Right renal pelvis (tissue), 4 donors: Measurements from ENCODE around the gene NOTCH1. TPM values are rescaled to one million over a fixed set of nuclear protein-coding genes. Genes with fewer than 3 reads are reported as not detected.

Experiments used
- DNase-seq, 4 donors: peaks; one replicate each; pipeline ENCODE4 v3.0.0-alpha.2; 2013; ENCODE audit warnings: low read depth in 4 of 4, low spot score in 3 of 4, missing footprints in 1 of 4
- polyA plus RNA-seq, 4 donors: library from polyadenylated mRNA; unstranded; fragments of 120-200 nt; gene quantifications; one replicate each; pipeline ENCODE4 v1.2.1, GENCODE V29; 2013; ENCODE audit not compliant: insufficient read length in 4 of 4

NOTCH1 gene
- polyA plus RNA-seq, 4 donors: 25.4 to 41.4 (median 29.5) TPM

DNA sequence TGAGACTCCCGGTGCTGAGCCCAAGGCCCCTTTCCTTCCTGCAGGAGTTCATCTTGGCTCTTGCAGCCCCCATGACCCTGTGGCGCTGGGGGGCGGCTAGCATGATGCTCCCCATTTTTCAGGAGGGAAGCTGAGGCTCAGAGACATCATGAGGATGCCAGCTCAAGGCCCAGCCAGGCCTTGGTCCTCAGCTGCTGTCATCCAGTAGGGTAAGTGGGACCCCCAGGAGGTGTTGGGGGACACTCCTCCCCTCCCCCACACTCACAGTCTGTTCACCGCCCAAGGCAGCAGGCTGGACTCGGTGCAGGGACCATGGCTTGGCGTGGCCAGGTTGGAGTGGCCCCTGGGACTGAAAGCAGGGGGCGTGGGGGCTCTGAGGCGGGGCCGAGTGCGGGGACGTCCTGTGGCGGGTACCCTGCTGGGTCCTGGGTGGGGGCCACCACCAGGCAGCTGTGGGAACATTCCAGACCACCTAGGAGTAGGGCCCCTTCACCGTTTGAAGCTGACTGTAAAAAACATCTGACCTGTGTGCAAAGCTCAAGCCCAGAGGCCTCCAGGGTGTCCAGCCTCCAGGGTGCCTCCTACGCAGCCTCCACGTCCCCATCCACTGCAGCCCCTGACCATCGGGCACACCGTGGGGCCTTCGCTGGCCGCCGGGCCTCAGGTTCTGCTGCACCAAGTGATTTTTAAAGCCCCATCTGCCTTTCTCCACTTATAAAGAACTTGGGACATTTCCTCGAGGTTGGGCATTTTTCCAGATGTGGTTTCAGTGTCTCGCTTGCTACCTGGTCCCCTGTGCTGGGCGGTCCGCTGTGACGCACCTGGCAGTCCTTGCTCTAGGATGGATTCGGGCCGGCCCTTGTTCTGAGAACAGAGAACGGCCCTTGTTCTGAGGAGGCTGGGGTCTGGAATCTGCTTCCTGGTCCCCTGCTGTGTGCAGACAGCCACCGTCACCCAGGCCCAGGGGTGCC, 3.4 kb upstream of the NOTCH1 start:
- no peak for DNase-seq

DNA sequence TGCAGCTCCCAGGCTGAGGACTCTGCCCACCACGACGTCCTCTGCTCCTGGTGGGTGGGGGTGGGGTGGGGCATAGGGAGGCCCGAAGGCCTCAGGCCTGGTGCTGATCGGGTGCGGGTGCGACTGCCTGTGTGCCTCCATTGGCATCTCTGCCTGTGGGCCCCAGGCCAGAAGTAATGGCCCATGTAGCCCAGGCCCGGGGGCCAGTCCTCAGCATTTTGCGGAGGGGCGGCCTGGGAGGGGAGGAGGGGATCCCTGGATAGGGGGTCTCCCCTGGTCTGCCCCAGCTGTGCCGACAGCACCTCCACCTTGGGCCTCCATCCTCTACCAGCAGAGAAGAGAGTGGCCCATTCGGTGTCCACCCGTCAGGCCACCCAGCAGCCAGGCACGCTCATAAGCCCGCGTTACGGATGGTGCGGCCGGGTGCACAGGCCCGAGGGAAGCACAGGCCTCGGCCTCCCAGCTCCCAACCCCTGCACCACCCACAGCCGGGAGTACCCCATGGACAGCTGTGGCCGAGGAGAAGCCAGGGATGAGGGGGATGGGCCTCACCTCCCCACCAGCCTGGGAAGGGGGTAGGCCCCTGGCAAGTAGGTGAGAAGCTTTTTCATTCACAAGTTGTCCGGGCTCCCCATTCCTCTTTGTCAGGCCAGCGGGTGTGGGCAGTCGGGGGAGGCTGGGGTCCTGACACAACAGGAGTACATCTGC, 1.8 kb upstream of the NOTCH1 start:
- no peak for DNase-seq

DNA sequence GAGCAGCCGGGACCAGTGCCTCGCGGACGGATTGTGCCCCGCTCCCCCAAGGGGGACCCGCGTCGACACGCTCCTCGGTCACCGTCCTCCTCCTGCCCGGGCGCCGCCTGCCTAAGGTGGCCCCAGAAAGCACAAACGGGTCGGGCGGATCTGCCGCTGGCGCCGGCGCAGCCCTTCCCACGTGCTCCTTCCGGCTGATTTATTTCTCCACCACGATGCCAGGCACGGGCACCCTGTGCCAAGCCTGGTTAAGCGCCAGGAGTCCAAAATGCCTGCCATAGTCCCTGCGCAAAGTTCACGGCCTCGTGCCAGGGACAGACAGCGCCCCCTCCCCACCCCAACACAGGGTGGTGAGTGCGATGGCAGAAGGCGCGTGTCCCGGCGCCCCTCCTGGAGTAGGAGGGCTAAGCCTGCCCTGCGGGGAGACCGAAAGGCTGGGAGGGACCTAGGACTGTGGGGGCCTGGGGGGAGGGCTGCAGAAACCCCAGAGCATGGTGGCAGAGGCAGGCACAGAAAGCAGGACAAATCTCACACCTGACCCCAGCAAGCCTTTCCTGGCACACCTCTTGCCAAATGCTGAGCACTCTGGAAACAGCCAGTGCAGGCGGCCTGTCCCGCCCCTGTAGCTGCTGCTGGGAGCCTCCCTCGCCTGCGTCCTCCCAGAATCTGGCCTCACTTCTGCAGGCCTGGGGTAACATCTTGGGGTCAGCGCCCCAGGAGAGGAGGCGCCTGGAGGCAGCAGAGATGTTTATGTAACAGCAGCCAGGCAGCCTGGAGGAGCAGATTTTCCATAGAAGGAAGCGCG, 1.1 kb upstream of the NOTCH1 start:
- no peak for DNase-seq

DNA sequence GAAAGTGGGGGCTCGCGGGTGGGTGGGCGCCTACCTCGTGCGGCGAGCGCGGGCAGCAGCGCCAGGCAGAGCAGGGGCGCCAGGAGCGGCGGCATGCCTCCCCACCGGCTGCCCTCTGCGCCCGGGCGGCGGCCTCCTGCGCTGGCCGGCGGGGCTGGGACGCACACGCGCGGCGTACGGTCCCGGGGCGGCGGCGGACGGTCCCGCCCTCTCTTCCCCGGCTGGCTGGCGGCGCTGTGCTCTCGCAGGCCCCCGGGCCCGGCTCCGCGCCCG, 220 bp downstream of the NOTCH1 start:
- no peak for DNase-seq

DNA sequence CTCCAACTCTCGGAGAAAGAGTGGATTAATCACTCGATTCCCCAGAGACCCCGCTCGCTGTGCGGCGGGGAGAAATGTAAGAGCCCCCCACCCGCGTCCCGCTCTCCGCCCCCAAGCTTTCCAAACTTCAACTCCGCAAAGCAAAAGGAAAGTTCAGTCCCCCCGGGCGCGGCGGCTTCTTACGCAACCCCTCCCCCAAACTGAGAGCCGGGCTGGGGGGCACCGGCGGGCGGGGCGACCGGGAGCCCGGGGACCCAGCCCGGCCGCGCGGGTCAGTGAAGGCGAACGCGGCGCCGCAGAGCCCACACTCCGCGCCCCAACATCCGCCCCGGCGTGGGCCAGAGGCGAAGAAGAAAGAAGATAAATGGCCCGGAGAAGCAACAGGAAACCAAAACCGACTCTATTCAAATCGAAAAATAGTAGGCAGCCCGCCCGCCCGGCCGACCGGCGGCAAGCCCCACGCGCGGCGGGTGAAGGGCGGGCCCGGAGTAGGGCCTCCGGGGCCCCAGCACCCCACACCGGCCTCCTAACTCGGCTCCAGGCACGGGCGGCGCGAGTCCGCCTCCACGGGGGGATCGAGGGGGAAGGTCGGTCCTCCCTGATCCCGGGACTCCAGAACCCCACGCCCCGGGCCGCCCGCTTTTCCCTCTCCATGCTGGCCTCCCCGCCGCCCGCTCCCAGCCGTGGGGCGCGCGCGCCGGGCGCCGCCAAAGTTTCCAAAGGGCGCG, 720 bp downstream of the NOTCH1 start:
- no peak for DNase-seq

DNA sequence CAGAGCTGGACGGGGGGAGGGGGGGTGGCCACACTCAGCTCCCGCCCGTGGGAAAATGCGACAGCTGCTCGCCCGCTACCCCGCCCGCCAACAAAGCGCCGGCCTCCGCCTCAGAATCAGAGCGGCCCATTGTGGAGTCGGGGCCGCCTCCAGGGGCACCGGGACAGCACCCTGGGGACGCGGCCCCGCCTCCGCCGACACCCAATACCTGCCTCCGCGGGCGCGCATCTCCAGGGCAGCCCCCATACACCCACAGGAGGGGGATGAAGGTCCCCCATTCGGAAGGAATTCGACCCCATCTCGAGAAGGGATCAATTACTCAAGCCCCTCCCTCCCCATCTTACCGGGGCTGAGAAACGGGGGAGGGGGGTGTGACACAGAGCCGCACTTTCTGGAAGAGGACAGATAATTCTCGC, 1.3 kb downstream of the NOTCH1 start:
- DNase-seq: no peak

DNA sequence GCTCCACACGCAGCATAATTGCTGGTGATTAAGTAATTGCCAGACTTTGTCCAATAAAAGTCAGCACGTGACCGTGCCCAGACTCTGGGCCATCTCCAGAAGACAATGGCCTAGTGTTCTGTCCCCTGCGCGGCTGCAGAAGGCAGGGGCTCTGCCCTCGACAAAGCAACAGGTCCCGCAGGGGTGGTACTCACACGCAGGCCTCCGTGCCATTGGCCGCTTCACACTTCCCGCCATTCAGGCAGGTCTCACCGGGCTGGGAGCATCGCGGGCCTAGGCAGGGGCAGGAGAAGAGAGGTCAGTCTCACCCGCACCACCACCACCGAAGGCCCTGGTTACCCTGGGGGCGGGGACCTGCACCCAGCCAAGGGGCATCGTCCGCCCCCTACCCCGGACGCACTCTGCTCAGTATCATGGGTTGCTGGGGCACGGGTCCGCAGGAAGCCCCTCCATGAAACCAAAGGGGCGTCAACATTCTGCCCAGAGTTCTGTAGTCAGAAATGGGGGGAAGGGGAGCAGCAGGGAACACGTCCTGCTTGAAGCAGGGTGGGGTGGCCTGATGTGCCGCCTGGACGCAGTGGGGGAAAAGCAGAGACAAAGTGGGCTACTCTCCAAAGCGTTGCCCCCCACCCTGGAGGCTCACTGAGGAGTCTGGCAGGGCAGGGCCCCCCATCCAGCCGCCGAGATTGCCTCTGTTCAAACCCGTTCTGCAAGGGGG, 1.9 kb downstream of the NOTCH1 start:
- DNase-seq: no peak

DNA sequence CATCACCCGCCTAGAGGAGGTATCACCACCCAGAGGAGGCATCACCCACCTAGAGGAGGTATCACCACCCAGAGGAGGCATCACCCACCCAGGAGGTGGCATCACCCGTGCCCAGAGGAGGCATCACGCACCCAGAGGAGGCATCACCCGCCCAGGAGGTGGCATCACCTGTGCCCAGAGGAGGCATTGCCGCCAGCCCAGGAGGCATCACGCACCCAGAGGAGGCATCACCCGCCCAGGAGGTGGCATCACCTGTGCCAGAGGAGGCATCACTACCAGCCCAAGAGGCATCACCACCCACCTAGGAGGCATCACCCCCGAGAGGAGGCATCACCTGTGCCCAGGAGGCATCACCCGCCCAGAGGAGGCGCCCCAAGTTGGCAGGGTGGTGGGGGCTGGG, 2.6 kb downstream of the NOTCH1 start:
- DNase-seq: no peak

DNA sequence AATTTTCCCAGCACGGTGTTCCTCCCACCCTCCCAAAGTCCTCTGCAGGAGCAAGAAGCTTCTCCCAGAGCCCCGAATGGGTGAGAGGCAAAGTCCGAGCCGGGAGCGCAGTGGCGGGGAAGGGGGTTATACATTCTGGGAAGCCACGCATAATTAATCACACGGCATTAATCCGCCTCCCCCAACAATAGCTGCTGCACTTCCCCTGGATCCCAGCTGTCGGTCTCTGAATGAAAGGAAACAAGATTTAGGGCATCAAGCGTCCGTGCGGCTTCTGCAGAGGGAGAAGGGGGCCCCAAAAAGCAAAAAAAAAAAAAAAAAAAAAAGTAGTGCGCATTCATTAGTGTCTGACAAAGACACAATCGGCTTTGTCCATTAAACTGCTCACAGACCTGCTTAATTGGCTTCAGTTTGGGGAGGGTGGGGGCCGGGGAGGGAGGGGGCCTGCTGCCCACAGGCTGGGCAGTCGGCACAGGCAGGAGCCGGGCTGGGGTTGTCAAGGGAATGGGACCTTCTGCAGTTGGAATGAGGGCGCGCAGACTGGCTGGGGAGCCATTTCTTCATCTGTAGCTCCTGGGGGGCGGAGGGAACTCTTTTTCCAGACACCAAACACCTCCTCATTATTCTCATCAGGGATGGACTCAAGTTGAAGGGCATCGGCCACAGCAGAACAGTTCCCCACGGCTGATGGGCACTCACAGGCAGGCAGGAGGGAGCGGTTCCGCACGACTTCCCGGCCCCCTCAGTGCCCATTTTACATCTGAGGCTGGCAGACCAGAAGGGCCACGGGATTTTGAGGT, 3.4 kb downstream of the NOTCH1 start:
- no peak for DNase-seq

DNA sequence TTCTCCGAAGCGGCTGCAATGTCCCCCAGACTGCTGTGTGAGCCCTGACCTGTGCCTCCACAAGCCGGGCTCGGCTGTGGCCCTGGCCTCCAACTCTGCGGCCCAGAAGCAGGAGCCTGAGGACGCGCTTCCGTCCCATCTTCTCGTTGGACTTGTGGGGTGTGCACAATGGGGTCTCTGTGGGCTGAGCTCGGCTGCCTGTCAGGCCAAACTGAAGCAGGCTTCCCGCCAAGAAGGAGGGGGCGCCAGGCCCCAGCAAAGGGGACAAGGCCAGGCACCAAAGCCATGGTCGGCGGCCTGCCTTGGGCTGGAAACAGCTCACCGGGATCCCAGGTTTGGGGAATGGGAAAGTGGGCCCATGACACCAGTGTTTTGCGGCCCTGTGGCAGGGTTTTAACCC, 4.1 kb downstream of the NOTCH1 start:
- DNase-seq: no peak

DNA sequence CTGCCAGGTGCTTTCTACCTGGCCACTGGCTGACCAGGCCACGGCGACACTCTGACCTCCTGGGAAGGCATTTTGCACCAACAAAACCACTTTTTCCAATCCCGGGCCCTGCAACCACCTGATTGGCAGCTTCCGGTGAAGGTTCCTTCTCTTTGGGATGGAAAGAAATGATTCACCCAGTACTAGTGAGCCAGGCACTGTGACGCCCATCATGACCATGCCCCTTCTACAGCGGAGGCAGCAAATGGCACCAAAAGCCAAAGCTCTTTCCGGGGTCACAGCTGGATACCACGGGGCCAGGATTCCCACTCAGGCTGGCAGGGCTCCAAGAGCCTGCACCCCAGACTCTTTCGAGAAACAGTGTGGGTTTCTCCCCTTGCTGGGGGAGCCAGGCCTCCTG, 4.7 kb downstream of the NOTCH1 start:
- no peak for DNase-seq

DNA sequence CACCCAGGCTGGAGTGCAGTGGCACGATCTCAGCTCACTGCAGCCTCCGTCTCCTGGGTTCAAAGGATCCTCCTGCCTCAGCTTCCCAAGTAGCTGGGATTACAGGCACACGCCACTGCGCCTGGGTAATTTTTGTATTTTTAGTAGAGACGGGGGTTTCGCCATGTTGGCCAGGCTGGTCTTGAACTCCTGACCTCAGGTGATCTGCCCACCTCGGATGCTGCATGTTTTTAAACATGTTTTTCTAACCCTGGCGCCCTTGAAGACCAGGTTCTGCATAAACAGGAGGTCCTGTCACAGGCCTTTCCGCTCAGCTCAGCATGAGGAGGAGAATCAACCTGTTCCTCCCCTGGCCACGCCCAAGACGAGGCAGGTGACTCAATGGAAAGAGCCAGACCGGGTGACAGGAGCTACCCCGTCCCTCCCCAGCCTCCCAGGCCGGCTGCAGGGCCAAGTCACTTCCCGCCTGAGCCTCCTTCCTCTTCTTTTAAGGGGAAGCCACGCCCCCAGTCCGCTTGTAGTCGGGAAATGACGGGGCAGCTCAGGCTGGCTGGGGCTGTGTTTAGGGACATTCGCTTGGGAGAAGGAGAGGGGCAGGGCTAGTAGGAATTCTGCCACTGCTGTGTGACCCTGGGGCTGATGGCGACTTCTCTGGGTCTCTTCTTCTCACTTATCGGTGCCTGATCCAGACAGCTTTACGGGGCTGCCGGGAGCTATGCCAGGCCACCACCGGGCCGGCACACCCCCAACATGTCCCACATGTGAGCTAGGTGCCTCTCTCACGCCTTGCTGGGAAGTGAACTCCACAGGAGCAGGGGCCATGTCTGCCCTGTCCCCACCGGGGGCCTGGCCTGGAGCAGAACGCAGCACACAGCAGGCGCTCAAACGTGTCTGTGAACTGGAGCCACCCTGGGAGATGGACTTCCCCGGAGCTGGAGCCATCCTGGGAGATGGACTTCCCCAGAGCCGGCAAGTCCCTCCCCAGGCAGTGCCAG, 6.1 kb downstream of the NOTCH1 start:
- DNase-seq: no peak

DNA sequence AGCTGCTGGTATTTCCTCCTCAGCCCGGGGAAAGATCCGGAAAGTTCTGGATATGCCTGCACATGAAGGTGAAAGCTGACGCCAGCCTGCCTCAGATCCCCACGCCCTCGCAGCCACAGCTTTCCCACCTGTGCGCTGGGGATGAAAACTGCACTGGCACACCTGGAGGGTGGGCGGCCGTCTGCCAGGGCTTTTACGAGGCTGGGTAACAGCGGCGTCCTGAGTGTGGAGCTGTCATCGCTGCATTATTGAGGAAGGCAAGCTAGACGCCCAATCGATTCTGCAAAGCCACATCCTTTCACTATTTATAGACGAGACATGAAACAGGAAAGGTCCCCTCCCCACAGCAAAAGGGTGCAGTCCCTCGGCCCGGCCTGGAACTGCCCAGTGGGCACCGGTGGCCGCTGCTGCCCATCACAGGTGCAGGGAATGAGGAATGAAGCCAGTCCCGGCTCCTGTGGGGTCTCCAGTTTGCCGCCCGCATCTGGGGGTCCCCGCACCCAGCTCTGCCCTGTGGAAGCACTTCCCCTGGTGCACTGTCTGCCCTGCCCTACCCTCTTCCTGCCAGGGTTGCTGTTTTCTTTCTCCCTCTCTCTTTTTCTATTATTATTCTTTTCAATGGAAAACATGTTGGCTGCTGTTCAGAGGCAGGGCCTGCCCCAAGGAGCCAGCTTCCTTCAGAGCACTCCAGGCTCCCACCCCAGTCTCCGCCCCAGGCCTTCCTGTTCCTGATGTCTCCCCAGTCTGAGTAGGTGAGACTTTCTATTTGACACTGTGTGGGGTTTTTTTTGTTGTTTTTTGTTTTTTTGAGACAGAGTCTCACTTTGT, 7.0 kb downstream of the NOTCH1 start:
- no peak for DNase-seq

DNA sequence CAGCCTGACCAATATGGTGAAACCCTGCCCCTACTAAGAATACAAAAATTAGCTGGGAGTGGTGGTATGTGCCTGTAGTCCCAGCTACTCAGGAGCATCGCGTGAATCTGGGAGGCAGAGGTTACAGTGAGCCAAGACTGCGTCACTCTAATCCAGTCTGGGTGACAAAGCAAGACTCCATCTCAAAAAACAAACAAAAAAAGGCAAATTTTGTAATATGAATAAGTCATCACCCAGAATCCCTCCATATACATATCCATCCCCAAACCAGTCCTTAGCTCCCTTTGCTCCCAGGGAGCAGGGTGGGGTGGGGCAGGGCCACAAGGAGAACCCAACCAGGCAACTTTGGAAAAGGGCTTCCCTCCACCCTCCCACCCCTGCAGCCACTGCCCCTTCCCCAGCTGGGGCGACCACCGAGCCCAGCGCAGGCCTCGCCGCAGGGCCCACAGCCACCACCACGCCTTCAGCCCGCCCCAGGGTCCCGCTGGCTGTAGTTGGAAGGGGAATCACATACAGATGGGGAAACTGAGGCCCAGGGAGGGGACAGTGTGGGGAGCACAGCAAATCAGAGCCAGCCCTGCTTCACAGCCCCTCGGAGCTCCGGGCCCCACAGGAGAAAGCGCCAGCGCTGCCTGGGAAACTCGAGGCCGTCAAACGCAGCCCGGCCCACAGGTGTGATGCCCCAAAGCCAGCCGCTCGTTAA, 7.8 kb downstream of the NOTCH1 start:
- DNase-seq: no peak

DNA sequence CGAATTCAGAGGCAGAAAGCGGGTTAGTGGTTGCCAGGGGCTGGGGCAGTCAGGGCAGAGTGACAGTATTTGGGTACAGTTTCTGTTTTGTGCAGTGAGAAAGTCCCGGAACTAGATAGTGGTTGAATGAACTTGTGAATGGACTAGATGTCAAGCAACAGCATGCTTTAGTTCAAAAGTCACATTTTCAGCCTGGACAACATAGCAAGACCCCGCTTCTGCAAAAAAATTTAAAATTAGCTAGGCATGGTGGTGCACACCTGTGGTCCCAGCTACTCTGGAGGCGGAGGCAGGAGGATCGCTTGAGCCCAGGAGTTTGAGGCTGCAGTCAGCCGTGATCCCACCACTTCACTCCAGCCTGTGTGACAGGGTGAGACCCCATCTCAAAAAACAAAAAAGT, 8.4 kb downstream of the NOTCH1 start:
- no peak for DNase-seq

DNA sequence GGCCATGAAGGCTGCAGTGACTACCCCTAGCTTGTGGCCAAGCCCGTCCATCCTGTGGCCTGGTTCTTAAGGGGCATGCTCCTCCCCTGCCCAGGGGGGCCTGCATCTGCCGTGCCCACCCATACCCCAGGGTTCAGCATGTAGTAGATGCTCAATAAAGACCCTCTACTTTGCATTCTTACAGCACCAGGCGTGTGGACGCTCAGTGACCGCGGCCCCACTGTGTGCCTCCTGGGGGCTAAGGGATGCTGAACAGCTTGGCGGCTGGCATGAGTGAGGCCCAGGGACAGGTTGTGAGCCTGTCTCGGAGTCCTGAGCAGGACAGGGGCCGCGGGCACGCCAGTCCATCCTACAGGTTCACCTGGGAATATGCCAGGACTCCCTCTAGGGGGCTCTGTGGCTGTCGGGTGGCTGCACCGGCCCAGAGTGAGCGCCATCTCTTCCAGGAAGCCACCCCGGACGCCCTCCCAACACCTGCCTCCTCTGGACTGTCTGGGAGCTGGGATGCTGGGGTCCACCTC, 9.1 kb downstream of the NOTCH1 start:
- DNase-seq: no peak
